Activated CD4-positive, alpha-beta T cell treated with anti-CD3 and anti-CD28 coated beads, Interleukin-2, Interleukin-6, amounts not matched to agents 100 ng/mL and 50 ng/mL, durations not matched to agents 16 hours and 8 hours (primary cell): ENCODE measurements around the gene NCOA4.
A peak's percentile ranks its signal among the peaks of the same experiment; 100 is the strongest.
"Not testable (repeated sequence)": the region's sequence is repeated elsewhere in the genome, so short reads cannot be mapped to it uniquely, and the experiment has no call there.

Source experiments
- DNase-seq: peaks from one replicate; pipeline ENCODE4 v3.0.0-alpha.2; 2020

Gene NCOA4

DNA sequence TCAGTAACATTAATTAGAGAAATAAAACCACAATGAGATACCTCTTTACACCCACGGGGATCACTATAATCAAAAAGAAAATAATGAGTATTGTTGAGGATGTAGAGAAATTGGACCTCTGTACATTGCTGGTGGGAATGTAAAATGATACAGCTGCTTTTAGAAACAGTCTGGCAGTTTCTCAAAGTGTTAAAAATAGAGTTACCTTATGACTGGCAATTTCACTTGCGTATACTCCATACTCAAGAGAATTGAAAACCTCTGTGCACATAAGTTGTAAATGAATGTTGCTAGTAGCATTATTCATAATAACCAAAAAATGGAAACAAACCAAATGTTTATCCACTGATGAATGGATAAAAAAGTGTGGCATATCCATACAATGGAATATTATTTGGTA lies 51.9 kb downstream of the NCOA4 start:
- DNase-seq, result not testable (repeated sequence)

DNA sequence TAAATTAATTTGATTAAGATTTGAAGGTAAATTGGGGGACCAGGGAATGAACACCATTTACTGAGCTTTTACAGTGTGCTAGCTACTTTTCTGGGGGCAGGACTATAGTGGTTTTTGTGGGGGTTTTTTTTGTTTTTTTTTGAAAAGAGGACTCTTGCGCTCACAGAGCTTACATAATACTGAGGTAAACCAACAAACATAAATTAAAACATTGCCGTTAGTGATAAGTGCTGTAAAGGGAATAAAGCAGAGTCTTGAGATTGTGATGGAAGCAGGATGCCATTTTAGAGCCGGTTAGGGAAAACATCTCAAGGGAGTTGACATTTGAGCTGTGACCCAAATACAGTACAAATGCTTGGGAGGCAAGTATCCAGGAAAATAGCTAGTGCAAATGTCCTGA lies 56.4 kb downstream of the NCOA4 start:
- DNase-seq, result not testable (repeated sequence)

GRCh38 chr10:45972813-45973169 lies 57.6 kb downstream of the NCOA4 start:
- DNase-seq, result not testable (repeated sequence)

GRCh38 chr10:45972106-45972812 lies 58.2 kb downstream of the NCOA4 start, which contains the start of gene TIMM23:
Gene TIMM23 (plus strand): TSS chr10:45972489. CDS start chr10:45972625, 136 bp downstream.
- peak; percentile 93 for DNase-seq

GRCh38 chr10:45971742-45972105 lies 58.7 kb downstream of the NCOA4 start:
- peak; percentile 8 for DNase-seq

GRCh38 chr10:45971019-45971418 lies 59.4 kb downstream of the NCOA4 start:
- not testable (repeated sequence) for DNase-seq

GRCh38 chr10:45962686-45963452 lies 67.6 kb downstream of the NCOA4 start:
- not testable (repeated sequence) for DNase-seq

DNA sequence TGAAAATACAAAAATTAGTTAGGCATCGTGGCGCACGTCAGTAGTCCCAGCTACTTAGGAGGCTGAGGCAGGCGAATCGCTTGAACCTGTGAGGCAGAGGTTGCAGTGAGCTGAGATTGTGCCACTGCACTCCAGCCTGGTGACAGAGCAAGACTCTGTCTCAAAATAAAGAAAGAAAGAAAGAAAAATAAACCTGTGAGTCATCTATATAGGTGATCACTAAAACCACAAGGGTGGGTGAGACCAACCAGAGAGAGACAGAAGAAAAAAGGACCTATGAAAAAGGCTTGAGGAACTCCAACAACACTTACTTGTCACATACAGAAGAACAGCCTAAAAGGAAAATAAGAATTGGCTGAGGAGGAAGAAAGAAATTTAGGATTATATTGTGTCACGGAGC lies 72.5 kb downstream of the NCOA4 start:
- not testable (repeated sequence) for DNase-seq

DNA sequence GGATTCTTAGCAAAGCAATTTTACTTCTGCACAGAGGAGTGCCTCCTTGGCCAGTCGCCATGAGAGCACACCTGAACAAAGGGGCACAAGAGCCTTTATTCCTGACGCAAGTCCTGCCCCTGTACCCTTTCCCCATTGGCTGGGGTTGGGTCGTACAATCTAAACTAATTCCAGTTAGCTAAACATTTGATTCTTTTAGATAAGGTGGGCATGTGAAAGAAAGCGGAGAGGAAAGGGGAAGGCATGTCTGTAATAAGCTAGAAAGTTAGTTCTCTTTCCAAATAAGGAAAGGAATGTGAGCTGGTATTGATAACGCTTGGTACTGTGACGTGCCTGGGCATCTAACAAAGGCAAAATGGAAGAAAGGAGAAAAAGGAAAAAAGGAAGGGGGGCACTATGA lies 73.8 kb downstream of the NCOA4 start:
- not testable (repeated sequence) for DNase-seq
